Activated CD8-positive, alpha-beta memory T cell treated with anti-CD3 and anti-CD28 coated beads for 36 hours (primary cell): ENCODE data around the gene ARHGEF2. TPM values are rescaled to one million over a fixed set of nuclear protein-coding genes. Genes with fewer than 3 reads are reported as not detected.

Source experiments
- CTCF ChIA-PET: fragments of 350-600 bp; sonication (Branson Sonifier 250); formaldehyde crosslinking; loops from one replicate; lab custom pipeline; 2021; ENCODE audit warnings: antibody characterized with exemption; lab: Charles Lee
- POLR2A ChIA-PET: fragments of 350-600 bp; sonication (Branson Sonifier 250); formaldehyde crosslinking; loops from one replicate; lab custom pipeline; 2021; ENCODE audit warnings: antibody characterized with exemption; lab: Charles Lee
- total RNA-seq, 2 experiments: library from RNA; stranded (reverse); gene quantifications; one replicate each; pipeline ENCODE4 v1.2.3, GENCODE V29; 2021

ARHGEF2 gene
- total RNA-seq, 2 experiments from 2014 or later = 169 TPM

DNA sequence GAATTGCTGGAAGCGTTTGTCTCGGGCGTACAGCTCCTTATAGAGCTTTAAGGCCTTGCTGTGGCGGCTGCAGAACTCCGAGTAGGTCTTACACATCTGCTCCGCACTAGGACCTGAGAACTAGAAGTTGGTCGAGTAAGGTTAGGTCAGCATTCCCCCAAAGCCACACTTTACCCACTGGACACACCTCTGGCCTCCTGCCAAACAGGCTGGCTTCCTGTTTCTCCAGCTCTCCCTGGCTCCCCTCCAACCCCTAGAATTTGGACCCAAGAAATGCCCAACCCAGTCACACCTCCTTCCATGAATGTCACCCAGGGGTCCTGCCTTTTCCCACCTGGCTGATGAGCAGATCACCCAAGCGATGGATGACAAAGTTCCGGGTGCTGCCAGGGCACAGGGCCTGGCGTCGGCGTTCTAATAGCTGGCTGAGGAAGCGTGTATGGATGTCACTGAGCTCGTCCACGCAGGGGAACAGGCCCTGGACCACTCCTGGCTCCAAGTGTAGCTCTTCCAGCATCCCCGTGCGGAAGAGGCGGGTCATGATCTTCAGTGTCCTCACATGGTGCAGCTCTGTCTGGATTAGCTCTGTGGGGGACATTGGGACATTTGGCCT lies 15.6 kb downstream of the ARHGEF2 start:
- ChIA-PET CTCF (interaction anchor here (1.2 kb wide), 2 partner anchors 18 to 25 kb away, joined by 3 read pairs; no protein-coding TSS in a partner anchor), POLR2A (no interaction called here)

DNA sequence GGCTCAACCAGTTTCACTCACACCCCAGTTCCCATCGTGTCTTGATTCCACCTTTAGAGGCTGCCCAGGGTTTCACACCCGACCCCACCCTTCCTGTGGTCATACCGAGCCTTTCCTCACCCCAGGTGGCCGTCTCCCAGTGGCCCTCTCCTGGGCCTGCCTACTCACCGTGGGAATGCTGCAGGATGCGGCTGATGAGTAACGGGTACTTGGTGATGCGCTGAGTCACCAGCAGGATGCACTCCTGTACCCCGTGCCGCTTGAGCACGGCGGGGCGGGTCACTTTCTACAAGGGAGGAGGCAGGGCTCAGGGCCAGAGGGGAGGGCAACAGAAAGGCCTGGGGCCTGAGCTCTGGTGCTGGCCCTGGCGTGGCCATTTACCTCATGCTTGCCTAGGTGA lies 16.4 kb downstream of the ARHGEF2 start:
- CTCF ChIA-PET = interaction anchor here (1.2 kb wide), 2 partner anchors 19 to 24 kb away, joined by 3 read pairs; no protein-coding TSS in a partner anchor
- POLR2A ChIA-PET = no interaction called here

GRCh38 chr1:155960081-155960745 lies 18.1 kb downstream of the ARHGEF2 start:
- ChIA-PET CTCF (no interaction called here), POLR2A (no interaction called here)

DNA sequence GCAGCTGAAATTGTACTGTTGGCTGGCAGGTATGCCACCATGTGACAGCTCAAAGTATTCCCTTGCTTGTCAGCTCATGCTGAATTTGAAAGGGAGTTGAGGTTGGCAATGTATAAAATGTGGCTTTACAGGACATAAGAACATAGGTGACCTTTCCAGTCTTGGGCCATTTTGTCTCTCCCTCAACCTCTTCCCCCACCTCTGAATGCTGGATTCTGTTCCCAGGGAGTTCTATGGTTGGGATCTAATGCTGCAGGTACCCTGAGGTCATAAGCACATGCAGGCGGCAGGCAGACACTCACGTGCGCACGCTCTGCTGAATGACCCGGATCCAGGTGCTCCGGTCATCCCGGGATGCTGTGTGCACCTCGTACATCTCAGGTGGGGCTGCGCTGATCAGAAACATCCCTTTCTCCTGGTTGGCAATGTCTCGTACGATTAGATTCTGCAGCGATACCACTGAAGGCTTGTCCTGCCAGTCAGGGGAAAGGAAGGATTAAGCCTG lies 20.9 kb downstream of the ARHGEF2 start:
- CTCF ChIA-PET = interaction anchor here (0.7 to 1.8 kb wide), 2 partner anchors 25 to 34 kb away, joined by 4 to 5 read pairs; no protein-coding TSS in a partner anchor
- POLR2A ChIA-PET = interaction anchor here (1.1 kb wide), 1 partner anchor 8 kb away, joined by 7 read pairs; no protein-coding TSS in a partner anchor

DNA sequence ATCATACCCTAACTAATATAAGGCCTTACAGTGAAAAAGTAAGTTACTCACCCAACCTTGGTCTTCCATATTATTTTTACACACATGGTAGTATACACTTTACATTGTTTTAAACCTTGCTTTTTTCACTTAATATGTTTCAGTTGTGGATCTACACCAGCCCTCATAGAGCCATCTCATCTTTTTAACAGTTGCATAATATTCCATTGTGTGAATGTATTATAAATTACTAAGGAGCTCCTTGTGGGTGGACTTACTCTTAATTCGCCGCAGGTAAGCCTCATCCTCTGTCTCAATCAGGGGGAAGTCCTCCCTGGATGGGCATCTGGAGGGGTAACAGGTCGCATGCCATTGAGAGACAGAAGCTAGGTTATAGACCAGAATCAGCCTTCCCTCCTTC lies 23.7 kb downstream of the ARHGEF2 start:
- POLR2A ChIA-PET = no interaction called here
- CTCF ChIA-PET = interaction anchor here (1.2 to 2.0 kb wide), 2 partner anchors 11 to 16 kb away, joined by 5 to 6 read pairs; no protein-coding TSS in a partner anchor

- CTCF ChIA-PET = interaction anchor here (1.5 to 2.6 kb wide), 2 partner anchors 14 to 25 kb away, joined by 3 to 11 read pairs; partner anchors contain the start of gene ARHGEF2
- POLR2A ChIA-PET = no interaction called here
Observed at GRCh38 chr1:155952505-155952890, 25.8 kb downstream of the ARHGEF2 start.

GRCh38 chr1:155951753-155952504 lies 26.4 kb downstream of the ARHGEF2 start:
- POLR2A ChIA-PET = no interaction called here
- CTCF ChIA-PET = interaction anchor here (1.2 to 2.6 kb wide), 2 partner anchors 14 to 38 kb away, joined by 4 to 11 read pairs; no protein-coding TSS in a partner anchor

GRCh38 chr1:155950829-155951228 lies 27.5 kb downstream of the ARHGEF2 start:
- POLR2A ChIA-PET = no interaction called here

DNA sequence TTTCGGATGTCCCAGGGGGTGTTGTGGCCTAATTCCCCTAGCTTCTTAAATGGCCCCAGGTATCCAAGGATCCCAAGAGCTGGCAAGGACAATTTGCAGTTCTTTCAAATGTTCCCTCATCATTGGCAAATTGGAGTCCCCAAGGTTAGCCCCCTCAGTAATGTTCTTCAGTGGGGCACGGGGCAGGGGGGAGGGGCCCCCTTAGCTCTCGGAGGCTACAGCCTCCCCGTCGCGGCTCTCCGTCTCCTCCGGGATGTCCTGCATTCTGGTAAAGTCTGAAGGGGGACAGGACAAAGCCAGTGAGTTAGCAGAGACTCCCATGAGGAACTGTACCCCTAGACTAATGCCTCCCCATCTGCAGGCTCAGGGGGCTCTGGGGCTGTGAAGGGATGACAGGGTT lies 30.6 kb downstream of the ARHGEF2 start:
- POLR2A ChIA-PET = interaction anchor here (0.8 kb wide), 1 partner anchor 31 kb away, joined by 3 read pairs; no protein-coding TSS in a partner anchor
- CTCF ChIA-PET = interaction anchor here (0.9 kb wide), 1 partner anchor 10 kb away, joined by 4 read pairs; no protein-coding TSS in a partner anchor

More at GRCh38 chr1:155950829-155951228, 27.5 kb downstream of the ARHGEF2 start:
- CTCF ChIA-PET = interaction anchor here (1.2 to 2.6 kb wide), 2 partner anchors 12 to 39 kb away, joined by 4 to 11 read pairs; no protein-coding TSS in a partner anchor

DNA sequence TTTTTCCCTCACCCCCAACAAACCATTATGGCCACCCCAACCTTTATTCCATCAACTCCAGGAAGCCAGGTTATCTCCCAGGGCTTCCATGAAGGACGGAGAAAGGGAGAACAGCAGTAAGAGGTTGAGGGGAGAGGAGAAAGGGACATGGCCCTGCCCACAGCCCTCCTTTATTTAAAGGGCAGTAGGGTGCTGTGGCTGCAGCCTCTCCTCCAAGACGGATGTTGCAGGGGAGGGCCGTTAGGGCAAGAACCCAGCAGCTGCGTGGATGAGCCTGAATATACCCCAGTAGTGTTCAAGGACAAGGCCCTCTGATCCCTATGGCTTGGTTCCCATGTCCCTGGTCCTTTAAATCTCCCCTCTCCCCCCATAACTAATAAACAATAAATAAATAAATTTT lies 31.1 kb downstream of the ARHGEF2 start:
- CTCF ChIA-PET = no interaction called here
- POLR2A ChIA-PET = no interaction called here

GRCh38 chr1:155946633-155947219 lies 31.6 kb downstream of the ARHGEF2 start:
- POLR2A ChIA-PET = interaction anchor here (1.2 to 2.7 kb wide), 3 partner anchors 12 to 30 kb away, joined by 3 to 19 read pairs (median 12); partner anchors contain the start of genes ARHGEF2 and KHDC4
- CTCF ChIA-PET = interaction anchor here (1.0 to 2.2 kb wide), 3 partner anchors 9 to 106 kb away, joined by 4 to 12 read pairs (median 5); partner anchors contain the start of gene KHDC4

- POLR2A ChIA-PET = interaction anchor here (2.7 kb wide), 1 partner anchor 33 kb away, joined by 19 read pairs; the partner anchor contains the start of gene ARHGEF2
- CTCF ChIA-PET = interaction anchor here (1.2 to 2.2 kb wide), 4 partner anchors 10 to 45 kb away, joined by 3 to 12 read pairs (median 6); partner anchors contain the start of gene KHDC4
Observed at GRCh38 chr1:155944444-155944799, 33.9 kb downstream of the ARHGEF2 start.

GRCh38 chr1:155942578-155943141 lies 35.7 kb downstream of the ARHGEF2 start:
- CTCF ChIA-PET = interaction anchor here (1.5 to 1.7 kb wide), 3 partner anchors 13 to 41 kb away, joined by 3 to 5 read pairs (median 4); partner anchors contain the start of gene ARHGEF2

GRCh38 chr1:155941845-155942531 lies 36.4 kb downstream of the ARHGEF2 start:
- ChIA-PET CTCF (interaction anchor here (1.5 to 1.6 kb wide), 2 partner anchors 36 to 41 kb away, joined by 3 to 4 read pairs; partner anchors contain the start of gene ARHGEF2), POLR2A (interaction anchor here (0.5 to 0.6 kb wide), 2 partner anchors 100 to 121 kb away, joined by 4 to 16 read pairs; no protein-coding TSS in a partner anchor)

More at GRCh38 chr1:155942578-155943141, 35.7 kb downstream of the ARHGEF2 start:
- POLR2A ChIA-PET = interaction anchor here (0.7 to 1.6 kb wide), 2 partner anchors 10 to 35 kb away, joined by 4 to 8 read pairs; partner anchors contain the start of gene ARHGEF2

DNA sequence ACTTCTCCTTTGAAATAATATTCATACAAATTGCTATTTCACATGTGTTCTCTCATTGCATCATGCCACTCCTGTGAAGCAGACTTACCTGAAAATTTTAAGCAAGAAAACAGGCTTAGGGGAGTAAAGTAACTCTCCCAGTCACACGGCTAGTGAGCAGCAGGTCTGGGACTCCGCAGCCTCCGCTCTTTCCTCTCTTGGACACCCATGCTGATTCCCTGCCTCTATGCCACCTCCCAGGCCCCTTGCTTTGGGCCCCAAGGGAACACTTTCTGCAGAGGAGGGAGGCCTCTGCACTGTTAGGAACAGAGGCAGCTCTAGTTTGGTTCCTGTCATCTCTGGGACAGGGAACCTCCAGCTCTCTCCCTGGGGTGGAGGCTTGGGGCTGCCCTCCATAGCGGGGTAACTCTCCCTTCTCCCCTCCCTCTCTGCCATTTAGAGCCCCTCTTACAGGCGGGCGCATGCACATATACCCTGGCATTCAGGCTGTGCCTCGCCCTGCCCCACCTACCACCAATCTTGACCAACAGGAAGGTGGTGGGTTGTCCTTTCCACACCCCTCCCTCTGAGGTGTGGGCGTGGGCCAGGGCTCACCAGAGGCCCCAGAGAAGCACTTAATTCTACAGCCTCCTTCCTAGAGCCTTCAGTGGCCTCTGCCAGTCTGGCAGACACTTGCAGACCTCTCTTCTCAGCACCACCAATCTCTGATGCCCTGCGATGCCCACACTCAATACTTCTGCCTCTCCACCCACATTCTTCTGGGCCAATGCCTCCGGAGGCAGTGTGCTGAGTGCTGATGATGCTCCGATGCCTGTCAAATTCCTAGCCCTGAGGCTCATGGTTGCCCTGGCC lies 37.1 kb downstream of the ARHGEF2 start, which contains the start of gene RXFP4:
RXFP4 (plus strand) TSS at position 646 of the 852 bp plus-strand sequence; CDS start at position 718, 72 bp downstream.
- POLR2A ChIA-PET = interaction anchor here (0.5 to 1.8 kb wide), 4 partner anchors 37 to 121 kb away, joined by 3 to 22 read pairs (median 10); partner anchors contain the start of gene ARHGEF2
- CTCF ChIA-PET = interaction anchor here (0.9 to 4.1 kb wide), 4 partner anchors 35 to 125 kb away, joined by 3 to 24 read pairs (median 4); partner anchors contain the start of gene ARHGEF2
